ENCODE measurements around the gene HIP1R. TPM values are rescaled to one million over a fixed set of nuclear protein-coding genes. Genes with fewer than 3 reads are reported as not detected.

The HIP1R gene
- polyA plus RNA-seq, 3 donors, result 0.09 to 0.60 TPM; not detected in 1

- Histone ChIP-seq H3K27ac (ENCODE audit: low read depth in 1 of 2, low read length in 2 of 2) (peak overlapping the region; percentile 82 to 99), H3K9me3 (replicated peaks in 1 of 2; ENCODE audit: control insufficient read depth in 1 of 2, insufficient read depth in 1 of 2, low read length in 2 of 2) (peaks cover 0 to 3% of the 10 kb centered on the region in 2 donors), H3K4me1 (ENCODE audit: control insufficient read depth in 1 of 2, insufficient read depth in 2 of 2, low read length in 2 of 2) (peaks cover 74 to 80% of the 10 kb centered on the region in 2 donors), H3K4me2 (replicated peaks; ENCODE audit: extremely low read depth, low read length, poor library complexity, severe bottlenecking) (peak overlapping the region; percentile 92), H3K36me3 (replicated peaks in 1 of 2; ENCODE audit: control insufficient read depth in 1 of 2, insufficient read depth in 2 of 2, low read length in 2 of 2) (no peaks in the 10 kb centered on the region), H2AFZ (ENCODE audit: insufficient read depth, low read depth, low read length, poor library complexity, severe bottlenecking) (no peak overlapping the region), H3K4me3 (replicated peaks in 1 of 3; ENCODE audit: low read depth in 2 of 3, low read length in 3 of 3) (peak overlapping the region; percentile 89 to 99 (median 98)), H3K79me2 (ENCODE audit: insufficient read depth, low read length) (peaks cover 62% of the 10 kb centered on the region), H4K20me1 (ENCODE audit: insufficient read depth, low read length) (peaks cover 55% of the 10 kb centered on the region), H3K27me3 (ENCODE audit: control insufficient read depth in 2 of 2, insufficient read depth in 2 of 2, low read length in 2 of 2) (peaks cover 0 to 3% of the 10 kb centered on the region in 2 donors), H3K9ac (ENCODE audit: insufficient read depth, low read length, poor library complexity, severe bottlenecking) (peak overlapping the region; percentile 98)
- peaks cover 76% of the 10 kb centered on the region for H3K4me1 Mint-ChIP-seq
- peaks cover 3 to 9% (median 6%) of the 10 kb centered on the region in 7 donors for H3K9me3 Mint-ChIP-seq
- H3K27me3 Mint-ChIP-seq (ENCODE audit: low read depth in 3 of 3), result peaks cover 0 to 9% (median 7%) of the 10 kb centered on the region in 3 donors
- peaks cover 8 to 17% of the 10 kb centered on the region in 2 donors for H3K36me3 Mint-ChIP-seq
- peak overlapping the region in 6 of 7 donors; percentile 93 to 99 (median 96) for H3K27ac Mint-ChIP-seq
- H3K4me3 Mint-ChIP-seq, result peak overlapping the region; percentile 96 to 97
- WGBS (ENCODE audit: insufficient coverage), result 20% methylated on average over 8 of the region's 15 CpGs
- DNase-seq, result peak in 1 of 3 donors; percentile 20
- TF ChIP-seq, protein P1, sequence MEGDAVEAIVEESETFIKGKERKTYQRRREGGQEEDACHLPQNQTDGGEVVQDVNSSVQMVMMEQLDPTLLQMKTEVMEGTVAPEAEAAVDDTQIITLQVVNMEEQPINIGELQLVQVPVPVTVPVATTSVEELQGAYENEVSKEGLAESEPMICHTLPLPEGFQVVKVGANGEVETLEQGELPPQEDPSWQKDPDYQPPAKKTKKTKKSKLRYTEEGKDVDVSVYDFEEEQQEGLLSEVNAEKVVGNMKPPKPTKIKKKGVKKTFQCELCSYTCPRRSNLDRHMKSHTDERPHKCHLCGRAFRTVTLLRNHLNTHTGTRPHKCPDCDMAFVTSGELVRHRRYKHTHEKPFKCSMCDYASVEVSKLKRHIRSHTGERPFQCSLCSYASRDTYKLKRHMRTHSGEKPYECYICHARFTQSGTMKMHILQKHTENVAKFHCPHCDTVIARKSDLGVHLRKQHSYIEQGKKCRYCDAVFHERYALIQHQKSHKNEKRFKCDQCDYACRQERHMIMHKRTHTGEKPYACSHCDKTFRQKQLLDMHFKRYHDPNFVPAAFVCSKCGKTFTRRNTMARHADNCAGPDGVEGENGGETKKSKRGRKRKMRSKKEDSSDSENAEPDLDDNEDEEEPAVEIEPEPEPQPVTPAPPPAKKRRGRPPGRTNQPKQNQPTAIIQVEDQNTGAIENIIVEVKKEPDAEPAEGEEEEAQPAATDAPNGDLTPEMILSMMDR (IDR thresholded peaks at IDR 0.05), result no peak
- intact Hi-C loops (cut with micrococcal nuclease), result loop anchor here in 1 of 2 donors (5.0 kb wide), 1 partner anchor 53 kb away; no protein-coding TSS in a partner anchor
Observed at GRCh38 chr12:122894193-122895121, 59.2 kb downstream of the HIP1R start.

- Histone ChIP-seq H3K27me3 (ENCODE audit: control insufficient read depth in 2 of 2, insufficient read depth in 2 of 2, low read length in 2 of 2) (peaks cover 0 to 3% of the 10 kb centered on the region in 2 donors), H3K9me3 (replicated peaks in 1 of 2; ENCODE audit: control insufficient read depth in 1 of 2, insufficient read depth in 1 of 2, low read length in 2 of 2) (peaks cover 0 to 3% of the 10 kb centered on the region in 2 donors), H3K4me3 (replicated peaks in 1 of 3; ENCODE audit: low read depth in 2 of 3, low read length in 3 of 3) (peak overlapping the region; percentile 89 to 99 (median 98)), H3K4me2 (replicated peaks; ENCODE audit: extremely low read depth, low read length, poor library complexity, severe bottlenecking) (peak overlapping the region; percentile 92), H2AFZ (ENCODE audit: insufficient read depth, low read depth, low read length, poor library complexity, severe bottlenecking) (peak overlapping the region; percentile 72), H4K20me1 (ENCODE audit: insufficient read depth, low read length) (peaks cover 47% of the 10 kb centered on the region), H3K79me2 (ENCODE audit: insufficient read depth, low read length) (peaks cover 53% of the 10 kb centered on the region), H3K36me3 (replicated peaks in 1 of 2; ENCODE audit: control insufficient read depth in 1 of 2, insufficient read depth in 2 of 2, low read length in 2 of 2) (no peaks in the 10 kb centered on the region), H3K27ac (ENCODE audit: low read depth in 1 of 2, low read length in 2 of 2) (peak overlapping the region; percentile 82 to 99), H3K9ac (ENCODE audit: insufficient read depth, low read length, poor library complexity, severe bottlenecking) (peak overlapping the region; percentile 98), H3K4me1 (ENCODE audit: control insufficient read depth in 1 of 2, insufficient read depth in 2 of 2, low read length in 2 of 2) (peaks cover 66 to 71% of the 10 kb centered on the region in 2 donors)
- Mint-ChIP-seq H3K27ac (peak overlapping the region; percentile 90 to 99 (median 96)), H3K36me3 (peaks cover 8 to 14% of the 10 kb centered on the region in 2 donors), H3K4me3 (peak overlapping the region; percentile 96 to 97), H3K27me3 (ENCODE audit: low read depth in 3 of 3) (peaks cover 0 to 9% (median 6%) of the 10 kb centered on the region in 3 donors), H3K4me1 (peaks cover 67% of the 10 kb centered on the region), H3K9me3 (peaks cover 3 to 9% (median 6%) of the 10 kb centered on the region in 7 donors)
- under 1% methylated on average over 9 of the region's 9 CpGs for WGBS (ENCODE audit: insufficient coverage)
- intact Hi-C loops (cut with micrococcal nuclease), result no loop called here
- TF ChIP-seq, protein P1 (IDR thresholded peaks at IDR 0.05), result no peak
- DNase-seq, result peak in 1 of 3 donors; percentile 36
Observed at GRCh38 chr12:122895320-122895703, 60.1 kb downstream of the HIP1R start.

Data from CD14-positive monocyte (primary cell).